Stimulated activated CD8-positive, alpha-beta memory T cell treated with anti-CD3 and anti-CD28 coated beads, Interleukin-12 subunit alpha, Interleukin-12 subunit beta, amount 100 ng/mL, for 4 hours (primary cell): ENCODE measurements around the gene RPGRIP1.
"Not testable (repeated sequence)": the region's sequence is repeated elsewhere in the genome, so short reads cannot be mapped to it uniquely, and the experiment has no call there.

Experiments
- DNase-seq: peaks from one replicate; pipeline ENCODE4 v3.0.0-alpha.2; 2020; ENCODE audit warnings: low read depth

Gene RPGRIP1

GRCh38 chr14:21302013-21302835 lies 22.3 kb downstream of the RPGRIP1 start:
- no peak for DNase-seq

DNA sequence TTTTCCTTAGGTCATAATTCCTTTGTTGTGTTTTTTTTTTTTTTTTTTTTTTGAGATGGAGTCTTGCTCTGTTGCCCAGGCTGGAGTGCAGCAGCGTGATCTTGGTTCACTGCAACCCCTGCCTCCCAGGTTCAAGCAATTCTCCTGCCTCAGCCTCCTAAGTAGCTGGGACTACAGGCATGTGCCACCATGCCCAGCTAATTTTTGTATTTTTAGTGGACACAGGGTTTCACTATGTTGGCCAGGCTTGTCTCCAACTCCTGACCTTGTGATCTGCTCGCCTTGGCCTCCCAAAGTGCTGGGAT lies 22.9 kb downstream of the RPGRIP1 start:
- not testable (repeated sequence) for DNase-seq

- no peak for DNase-seq
Observed at GRCh38 chr14:21307637-21308036, 27.8 kb downstream of the RPGRIP1 start.

DNA sequence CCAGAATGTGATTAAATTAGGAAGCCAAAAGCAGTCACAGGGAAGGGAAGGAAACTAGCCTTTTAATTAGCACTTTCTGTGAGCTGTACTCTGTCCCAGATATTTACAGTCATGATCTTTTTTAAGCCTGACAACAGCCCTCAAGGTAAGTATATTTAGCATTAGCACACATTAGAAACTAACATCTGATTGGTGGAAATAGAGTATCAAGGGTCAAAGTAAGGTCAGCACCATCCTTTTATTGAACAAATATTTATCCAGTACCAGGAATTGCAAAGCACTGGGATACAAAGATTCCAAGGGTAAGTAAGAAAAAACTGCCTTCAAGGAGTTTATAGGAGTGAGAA lies 28.2 kb downstream of the RPGRIP1 start:
- DNase-seq = no peak

DNA sequence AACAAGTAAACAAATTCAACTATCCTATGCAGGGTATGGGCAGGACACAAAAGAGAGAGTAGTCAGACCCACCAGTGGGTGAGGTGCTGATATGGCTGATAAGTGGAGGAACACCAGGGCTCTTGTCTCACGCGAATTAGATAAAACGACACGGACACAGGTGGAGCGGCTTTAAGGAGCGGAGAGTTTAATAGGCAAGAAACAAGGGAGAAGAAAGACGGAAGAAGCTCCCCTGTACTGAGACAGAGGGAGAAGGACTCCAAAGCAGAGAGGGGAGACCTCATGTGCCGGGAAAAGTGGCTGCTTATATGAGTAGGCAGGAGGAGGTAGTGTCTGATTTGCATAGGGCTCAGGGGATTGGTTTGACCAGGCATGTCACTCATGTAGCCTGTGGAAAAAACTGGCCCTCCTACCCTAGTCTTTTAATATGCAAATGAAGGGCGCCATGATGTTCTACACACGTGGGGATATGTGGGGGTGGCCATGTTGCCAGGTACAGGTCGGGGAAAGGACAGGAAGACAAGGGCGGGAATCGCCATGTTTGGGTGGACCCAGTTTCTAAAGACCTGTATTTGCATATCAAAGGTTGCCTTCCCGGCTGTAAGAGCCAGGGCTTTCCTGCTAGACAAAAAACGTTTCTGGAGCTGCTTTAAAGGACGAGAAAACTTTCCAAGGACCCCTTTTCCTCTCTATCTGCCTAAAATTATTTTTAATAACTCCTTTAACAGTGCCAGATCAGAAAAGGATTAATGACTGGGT lies 28.8 kb downstream of the RPGRIP1 start:
- peak; percentile 51 for DNase-seq

DNA sequence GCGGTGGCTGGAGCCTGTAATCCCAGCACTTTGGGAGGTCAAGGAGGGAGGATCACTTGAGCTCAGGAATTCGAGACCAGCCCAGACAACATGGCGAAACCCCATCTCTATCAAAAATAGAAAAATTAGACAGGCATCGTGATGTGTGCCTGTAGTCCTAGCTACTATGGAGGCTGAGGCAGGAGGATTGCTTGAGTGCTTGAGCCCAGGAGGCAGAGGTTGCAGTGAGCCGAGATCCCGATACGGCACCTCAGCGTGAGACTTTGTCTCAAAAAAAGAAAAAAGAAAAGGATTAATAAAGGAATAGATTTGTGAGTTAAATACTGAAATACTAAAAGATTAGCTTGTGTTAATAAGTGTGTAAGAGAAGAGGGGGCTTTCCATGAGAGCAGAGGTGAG lies 29.4 kb downstream of the RPGRIP1 start:
- DNase-seq = no peak

- DNase-seq = no peak
Observed at GRCh38 chr14:21309956-21310355, 30.1 kb downstream of the RPGRIP1 start.

GRCh38 chr14:21311614-21312013 lies 31.7 kb downstream of the RPGRIP1 start:
- no peak for DNase-seq

- no peak for DNase-seq
Observed at GRCh38 chr14:21313512-21313911, 33.6 kb downstream of the RPGRIP1 start.

DNA sequence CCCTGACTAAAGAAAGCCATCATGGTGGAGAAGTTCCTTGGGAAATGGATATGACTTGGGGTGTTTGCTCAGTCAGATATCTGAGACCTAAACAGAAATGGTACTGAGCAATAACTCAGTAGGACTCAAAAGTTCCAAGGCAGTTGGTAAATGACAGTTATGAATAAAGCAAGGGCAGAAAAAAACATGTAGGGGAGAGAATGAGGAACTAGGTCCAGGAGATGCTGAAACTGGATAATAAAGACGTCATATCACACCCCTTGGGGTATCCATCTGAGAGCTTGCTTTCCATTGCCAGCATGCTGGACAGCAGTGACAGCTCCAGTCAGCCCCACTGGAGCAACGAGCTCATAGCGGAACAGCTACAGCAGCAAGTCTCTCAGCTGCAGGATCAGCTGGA lies 37.5 kb downstream of the RPGRIP1 start:
- DNase-seq = no peak

- DNase-seq = no peak
Observed at GRCh38 chr14:21320913-21321312, 41.0 kb downstream of the RPGRIP1 start.

DNA sequence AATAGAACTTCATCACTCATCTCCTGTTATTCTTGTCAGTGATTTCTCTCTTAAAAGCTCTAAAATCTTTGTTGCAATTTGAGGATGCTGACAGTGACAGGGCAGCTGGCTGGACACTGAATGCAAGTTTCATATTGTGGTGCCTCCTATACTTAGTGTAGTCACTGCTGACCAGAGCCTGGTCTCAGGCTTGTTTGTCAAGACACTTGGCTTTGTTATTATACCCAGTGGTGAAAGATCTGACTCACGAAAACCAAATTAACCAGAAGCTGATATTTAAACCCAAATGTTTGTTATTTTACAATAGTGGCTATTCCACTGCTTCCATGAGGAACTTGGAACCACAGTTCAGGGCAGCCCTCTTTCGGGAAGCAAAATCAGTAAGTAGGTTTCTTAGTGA lies 42.8 kb downstream of the RPGRIP1 start:
- no peak for DNase-seq

- DNase-seq = no peak
Observed at GRCh38 chr14:21326972-21327371, 47.1 kb downstream of the RPGRIP1 start.
